ENCODE data around the gene CMSS1. TPM values are rescaled to one million over a fixed set of nuclear protein-coding genes. Genes with fewer than 3 reads are reported as not detected.

Gene CMSS1
- total RNA-seq, 5 donors from 2014 or later (not counting 1 experiment from before 2014, with no cell fraction given): 16.2 to 22.0 (median 18.3) TPM

DNA sequence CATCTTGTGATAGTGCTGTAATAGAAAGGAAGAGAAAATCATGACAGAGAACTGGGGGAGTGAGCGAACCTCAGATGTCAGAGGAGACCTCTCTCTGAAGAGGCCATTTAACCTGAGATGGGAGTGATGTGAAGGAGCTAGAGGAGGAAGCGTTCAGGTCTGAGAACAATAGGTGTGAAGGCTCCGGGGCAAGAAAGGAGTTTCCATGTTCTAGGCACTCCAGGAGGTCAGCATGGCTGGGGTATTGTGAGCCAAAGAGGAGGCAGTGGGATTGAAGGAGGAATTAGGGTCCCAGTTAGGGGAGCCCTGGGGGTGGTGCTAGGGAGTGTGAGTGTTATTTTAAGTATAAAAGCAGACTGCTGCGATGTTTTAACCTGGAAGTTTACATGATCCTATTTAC lies 305.4 kb downstream of the CMSS1 start:
- ATAC-seq (replicated peaks in 1 of 4): no peak
- ChIA-PET CTCF (no interaction called here), POLR2A (interaction anchor here in 1 of 2 donors (0.6 kb wide), 1 partner anchor 359 kb away, joined by 8 read pairs; no protein-coding TSS in a partner anchor)

DNA sequence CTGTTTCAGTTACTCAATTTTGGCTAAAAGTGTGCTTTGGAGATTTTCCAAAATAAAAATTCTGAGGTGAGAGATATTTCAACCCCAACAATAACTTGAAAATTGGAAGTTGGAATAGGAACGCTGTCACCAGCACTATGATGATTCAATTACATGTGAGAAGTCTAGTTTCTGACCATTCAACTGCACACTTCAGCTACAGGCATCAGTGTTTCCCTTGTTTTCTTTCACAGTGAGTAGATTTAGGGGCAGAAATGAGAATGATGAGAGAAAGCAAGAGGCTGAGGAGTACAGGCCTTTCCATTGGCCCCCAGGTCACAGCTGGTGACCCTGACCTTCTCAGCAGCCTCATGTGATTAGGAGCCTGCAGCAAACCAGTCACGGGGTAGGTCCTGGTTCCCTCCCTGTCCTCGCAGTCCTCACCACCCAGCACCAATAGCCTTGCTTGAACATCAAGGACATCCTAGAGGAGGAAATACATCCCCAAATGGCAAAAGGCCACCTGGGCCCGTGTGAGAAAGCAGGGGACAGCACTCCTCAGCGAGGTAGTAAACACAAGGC lies 306.6 kb downstream of the CMSS1 start:
- H3K27ac ChIP-seq (ENCODE audit: low read length): no peak overlapping the region
- no peak overlapping the region for H3K4me3 ChIP-seq (ENCODE audit: control insufficient read depth in 1 of 2, extremely low read depth in 1 of 2, low read length in 1 of 2)
- ATAC-seq (replicated peaks in 1 of 4) (no peak), DNase-seq (no peak)
- WGBS (ENCODE audit: insufficient coverage): 100% methylated on average over 2 of the region's 5 CpGs
- Mint-ChIP-seq H3K9me3 (no peaks in the 10 kb centered on the region), H3K36me3 (peaks cover 15% of the 10 kb centered on the region), H3K4me1 (no peaks in the 10 kb centered on the region), H3K4me3 (no peak overlapping the region), H3K27me3 (no peaks in the 10 kb centered on the region), H3K27ac (no peak overlapping the region)
- CTCF ChIA-PET: interaction anchor here in 1 of 2 donors (0.6 kb wide), 1 partner anchor 316 kb away, joined by 3 read pairs; no protein-coding TSS in a partner anchor
- no peaks in the 10 kb centered on the region for H3K36me3 ChIP-seq (ENCODE audit: control insufficient read depth in 2 of 2, extremely low read depth in 1 of 2, insufficient read depth in 1 of 2, low read length in 1 of 2)
- H3K4me1 ChIP-seq (ENCODE audit: control insufficient read depth in 1 of 2, extremely low read depth in 1 of 2, insufficient read depth in 2 of 2, low read length in 2 of 2): no peaks in the 10 kb centered on the region
- no peaks in the 10 kb centered on the region for H3K9me3 ChIP-seq
- POLR2A ChIA-PET: no interaction called here
- H3K27me3 ChIP-seq (replicated peaks in 1 of 2; ENCODE audit: control insufficient read depth in 2 of 2, extremely low read depth in 1 of 2, insufficient read depth in 2 of 2, low read length in 1 of 2): no peaks in the 10 kb centered on the region

More for the DNA sequence above, 305.4 kb downstream of the CMSS1 start:
- H3K9me3 Mint-ChIP-seq: no peaks in the 10 kb centered on the region
- H3K27me3 ChIP-seq (replicated peaks in 1 of 2; ENCODE audit: control insufficient read depth in 2 of 2, extremely low read depth in 1 of 2, insufficient read depth in 2 of 2, low read length in 1 of 2): no peaks in the 10 kb centered on the region
- H3K4me1 Mint-ChIP-seq: no peaks in the 10 kb centered on the region
- H3K4me3 ChIP-seq (ENCODE audit: control insufficient read depth in 1 of 2, extremely low read depth in 1 of 2, low read length in 1 of 2): no peak overlapping the region
- no peak for DNase-seq
- peaks cover 15% of the 10 kb centered on the region for H3K36me3 Mint-ChIP-seq
- no peaks in the 10 kb centered on the region for H3K36me3 ChIP-seq (ENCODE audit: control insufficient read depth in 2 of 2, extremely low read depth in 1 of 2, insufficient read depth in 1 of 2, low read length in 1 of 2)
- H3K27ac Mint-ChIP-seq: no peak overlapping the region
- no peak overlapping the region for H3K4me3 Mint-ChIP-seq
- 95% methylated on average over 4 of the region's 4 CpGs for WGBS (ENCODE audit: insufficient coverage)
- no peak overlapping the region for H3K27ac ChIP-seq (ENCODE audit: low read length)
- no peaks in the 10 kb centered on the region for H3K4me1 ChIP-seq (ENCODE audit: control insufficient read depth in 1 of 2, extremely low read depth in 1 of 2, insufficient read depth in 2 of 2, low read length in 2 of 2)
- no peaks in the 10 kb centered on the region for H3K9me3 ChIP-seq
- H3K27me3 Mint-ChIP-seq: no peaks in the 10 kb centered on the region

DNA sequence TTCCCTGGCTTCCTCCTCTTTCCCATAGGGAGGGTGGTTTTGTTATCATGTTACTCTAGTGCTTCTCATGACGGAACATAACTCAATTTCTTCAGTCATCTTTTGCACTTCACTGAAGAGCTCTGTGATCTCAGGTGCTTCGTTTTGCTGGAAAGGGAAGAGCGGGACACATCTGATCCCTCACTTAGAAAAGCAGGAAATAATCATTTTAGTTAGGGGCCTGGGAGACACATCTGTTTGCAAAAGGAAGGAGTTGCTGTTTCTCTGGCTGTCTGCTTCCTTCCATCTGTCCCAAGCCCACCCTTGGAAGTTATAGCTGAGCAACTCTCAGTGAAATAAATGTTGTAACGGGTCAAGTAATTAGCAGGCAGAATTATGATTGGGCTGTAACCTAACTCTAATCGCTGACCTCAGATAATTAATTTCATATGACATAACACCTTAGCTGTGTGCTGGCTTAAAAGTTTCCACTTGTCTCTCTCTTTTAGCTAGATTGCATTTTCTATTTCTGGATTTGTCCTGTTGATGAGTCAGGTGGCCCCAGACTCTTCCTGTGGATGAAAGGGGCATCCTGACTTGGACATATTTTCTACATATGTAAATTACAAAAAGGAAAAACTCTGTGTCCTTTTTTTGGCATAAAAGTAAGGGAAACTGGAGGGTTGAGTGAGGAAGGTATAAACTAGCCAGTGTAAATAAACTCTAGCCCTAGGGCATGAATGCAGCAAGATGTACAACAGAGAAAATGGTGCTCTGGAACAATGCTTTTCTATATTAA lies 307.7 kb downstream of the CMSS1 start:
- no peaks in the 10 kb centered on the region for H3K36me3 ChIP-seq (ENCODE audit: control insufficient read depth in 2 of 2, extremely low read depth in 1 of 2, insufficient read depth in 1 of 2, low read length in 1 of 2)
- Mint-ChIP-seq H3K27ac (no peak overlapping the region), H3K36me3 (peaks cover 14% of the 10 kb centered on the region), H3K4me3 (no peak overlapping the region), H3K4me1 (no peaks in the 10 kb centered on the region), H3K9me3 (no peaks in the 10 kb centered on the region), H3K27me3 (no peaks in the 10 kb centered on the region)
- H3K9me3 ChIP-seq: no peaks in the 10 kb centered on the region
- no peak overlapping the region for H3K4me3 ChIP-seq (ENCODE audit: control insufficient read depth in 1 of 2, extremely low read depth in 1 of 2, low read length in 1 of 2)
- ATAC-seq (replicated peaks in 1 of 4) (no peak), DNase-seq (no peak)
- H3K27me3 ChIP-seq (replicated peaks in 1 of 2; ENCODE audit: control insufficient read depth in 2 of 2, extremely low read depth in 1 of 2, insufficient read depth in 2 of 2, low read length in 1 of 2): no peaks in the 10 kb centered on the region
- CTCF ChIA-PET: no interaction called here
- 80% methylated on average over 2 of the region's 5 CpGs for WGBS (ENCODE audit: insufficient coverage)
- no peaks in the 10 kb centered on the region for H3K4me1 ChIP-seq (ENCODE audit: control insufficient read depth in 1 of 2, extremely low read depth in 1 of 2, insufficient read depth in 2 of 2, low read length in 2 of 2)
- H3K27ac ChIP-seq (ENCODE audit: low read length): no peak overlapping the region
- POLR2A ChIA-PET: no interaction called here

DNA sequence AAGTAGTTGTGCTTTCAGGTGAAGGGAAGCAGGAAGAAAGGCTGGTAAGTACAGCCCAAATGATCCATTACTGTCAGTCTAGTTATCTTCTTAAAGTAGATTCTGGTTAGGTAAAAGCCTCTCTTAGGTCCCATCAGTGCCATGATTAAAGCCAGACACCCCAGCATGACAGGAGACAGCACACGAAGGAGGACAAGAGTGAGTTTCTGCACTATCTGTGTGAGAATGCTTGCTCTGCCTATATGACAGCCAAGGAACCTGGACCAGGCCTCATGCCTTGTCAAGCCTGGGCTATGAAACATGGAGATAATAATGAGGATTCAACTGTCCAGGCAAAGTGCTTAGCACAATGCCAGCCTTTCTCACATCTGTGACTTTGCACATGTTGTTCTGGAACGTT lies 310.1 kb downstream of the CMSS1 start:
- peaks cover 8% of the 10 kb centered on the region for H3K36me3 Mint-ChIP-seq
- no peaks in the 10 kb centered on the region for H3K4me1 ChIP-seq (ENCODE audit: control insufficient read depth in 1 of 2, extremely low read depth in 1 of 2, insufficient read depth in 2 of 2, low read length in 2 of 2)
- POLR2A ChIA-PET: no interaction called here
- no peaks in the 10 kb centered on the region for H3K4me1 Mint-ChIP-seq
- DNase-seq: no peak
- H3K27ac ChIP-seq (ENCODE audit: low read length): no peak overlapping the region
- no peak overlapping the region for H3K4me3 Mint-ChIP-seq
- no peaks in the 10 kb centered on the region for H3K9me3 ChIP-seq
- no peak overlapping the region for H3K4me3 ChIP-seq (ENCODE audit: control insufficient read depth in 1 of 2, extremely low read depth in 1 of 2, low read length in 1 of 2)
- no peak overlapping the region for H3K27ac Mint-ChIP-seq
- no peaks in the 10 kb centered on the region for H3K27me3 Mint-ChIP-seq
- no peak for ATAC-seq (replicated peaks in 1 of 4)
- H3K36me3 ChIP-seq (ENCODE audit: control insufficient read depth in 2 of 2, extremely low read depth in 1 of 2, insufficient read depth in 1 of 2, low read length in 1 of 2): no peaks in the 10 kb centered on the region
- H3K27me3 ChIP-seq (replicated peaks in 1 of 2; ENCODE audit: control insufficient read depth in 2 of 2, extremely low read depth in 1 of 2, insufficient read depth in 2 of 2, low read length in 1 of 2): no peaks in the 10 kb centered on the region
- CTCF ChIA-PET: no interaction called here
- H3K9me3 Mint-ChIP-seq: no peaks in the 10 kb centered on the region
- 100% methylated on average over 1 of the region's 2 CpGs for WGBS (ENCODE audit: insufficient coverage)

DNA sequence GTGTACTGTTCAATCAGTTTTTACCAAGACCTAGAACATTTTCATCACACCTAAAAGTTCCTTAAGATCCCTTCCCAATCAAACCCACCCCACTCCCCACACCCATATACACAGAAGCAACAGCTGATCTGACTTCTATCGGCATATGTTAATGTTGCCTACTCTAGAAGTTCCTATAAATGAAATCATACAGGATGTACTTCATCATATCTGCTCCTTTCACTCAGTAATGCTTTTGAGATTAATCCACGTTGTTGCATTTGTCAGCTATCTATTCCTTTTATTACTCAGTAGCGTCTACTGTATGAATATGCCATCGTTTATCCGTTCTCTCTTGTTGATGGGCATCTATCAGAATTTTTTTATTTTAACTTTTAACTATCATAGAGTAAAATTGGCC lies 310.9 kb downstream of the CMSS1 start:
- Mint-ChIP-seq H3K36me3 (peaks cover 8% of the 10 kb centered on the region), H3K9me3 (no peaks in the 10 kb centered on the region), H3K4me1 (no peaks in the 10 kb centered on the region), H3K4me3 (no peak overlapping the region), H3K27ac (no peak overlapping the region), H3K27me3 (no peaks in the 10 kb centered on the region)
- Histone ChIP-seq H3K27me3 (replicated peaks in 1 of 2; ENCODE audit: control insufficient read depth in 2 of 2, extremely low read depth in 1 of 2, insufficient read depth in 2 of 2, low read length in 1 of 2) (no peaks in the 10 kb centered on the region), H3K36me3 (ENCODE audit: control insufficient read depth in 2 of 2, extremely low read depth in 1 of 2, insufficient read depth in 1 of 2, low read length in 1 of 2) (no peaks in the 10 kb centered on the region), H3K4me3 (ENCODE audit: control insufficient read depth in 1 of 2, extremely low read depth in 1 of 2, low read length in 1 of 2) (no peak overlapping the region), H3K9me3 (no peaks in the 10 kb centered on the region), H3K27ac (ENCODE audit: low read length) (no peak overlapping the region), H3K4me1 (ENCODE audit: control insufficient read depth in 1 of 2, extremely low read depth in 1 of 2, insufficient read depth in 2 of 2, low read length in 2 of 2) (no peaks in the 10 kb centered on the region)
- DNase-seq (no peak), ATAC-seq (replicated peaks in 1 of 4) (no peak)
- CTCF ChIA-PET: no interaction called here
- POLR2A ChIA-PET: no interaction called here
- WGBS (ENCODE audit: insufficient coverage): 83% methylated on average over 1 of the region's 5 CpGs

DNA sequence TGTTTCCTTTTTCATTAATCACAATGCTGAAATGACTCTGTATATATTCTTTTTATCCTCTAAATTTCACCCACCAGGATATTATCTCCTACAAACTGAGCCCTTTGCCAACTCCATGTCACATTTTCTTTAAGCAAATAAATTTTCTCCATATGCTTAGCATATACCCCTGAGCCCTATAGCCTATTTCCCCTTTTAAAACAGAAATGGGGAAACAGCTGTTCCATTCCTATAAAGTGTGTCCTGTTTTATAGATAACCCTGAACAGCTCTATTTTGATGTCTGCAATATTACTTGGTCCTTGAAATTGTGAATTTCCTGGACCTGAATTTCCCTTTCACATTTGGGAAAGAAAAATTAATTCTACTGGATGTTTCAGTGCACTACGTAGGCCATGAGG lies 312.3 kb downstream of the CMSS1 start:
- no CpG with 5 or more reads among the region's 1 CpG for WGBS (ENCODE audit: insufficient coverage)

More for the DNA sequence above, 312.3 kb downstream of the CMSS1 start:
- H3K9me3 Mint-ChIP-seq: no peaks in the 10 kb centered on the region
- H3K4me3 Mint-ChIP-seq: no peak overlapping the region
- no peaks in the 10 kb centered on the region for H3K4me1 Mint-ChIP-seq
- DNase-seq (no peak), ATAC-seq (replicated peaks in 1 of 4) (no peak)
- no peak overlapping the region for H3K27ac Mint-ChIP-seq
- no peaks in the 10 kb centered on the region for H3K27me3 Mint-ChIP-seq
- ChIA-PET CTCF (no interaction called here), POLR2A (no interaction called here)
- Histone ChIP-seq H3K4me3 (ENCODE audit: control insufficient read depth in 1 of 2, extremely low read depth in 1 of 2, low read length in 1 of 2) (no peak overlapping the region), H3K4me1 (ENCODE audit: control insufficient read depth in 1 of 2, extremely low read depth in 1 of 2, insufficient read depth in 2 of 2, low read length in 2 of 2) (no peaks in the 10 kb centered on the region), H3K27me3 (replicated peaks in 1 of 2; ENCODE audit: control insufficient read depth in 2 of 2, extremely low read depth in 1 of 2, insufficient read depth in 2 of 2, low read length in 1 of 2) (no peaks in the 10 kb centered on the region), H3K27ac (ENCODE audit: low read length) (no peak overlapping the region), H3K36me3 (ENCODE audit: control insufficient read depth in 2 of 2, extremely low read depth in 1 of 2, insufficient read depth in 1 of 2, low read length in 1 of 2) (no peaks in the 10 kb centered on the region), H3K9me3 (no peaks in the 10 kb centered on the region)
- H3K36me3 Mint-ChIP-seq: peaks cover 2% of the 10 kb centered on the region
